GM12892 (cell line): ENCODE measurements around the gene CACNA2D4.

ENCODE experiments used
- DNase-seq: peaks from one replicate; pipeline ENCODE4 v3.0.0; 2011; ENCODE audit not compliant: insufficient read length
- FAIRE-seq: peaks from 2 replicates; lab custom pipeline; 2011; peaks lifted over from hg19 to GRCh38; lab: Jason Lieb, UNC
- POLR2A ChIP-seq: IDR thresholded peaks from 2 replicates; pipeline ENCODE4 v1.6.1; 2011; ENCODE audit warnings: low read depth, low read length, control low read depth
- POLR2AphosphoS5 ChIP-seq: IDR thresholded peaks from 2 replicates; pipeline ENCODE4 v1.6.1; 2011; ENCODE audit warnings: low read depth, low read length, control low read depth
- TAF1 ChIP-seq: IDR thresholded peaks from 2 replicates; pipeline ENCODE4 v1.6.1; 2011; ENCODE audit warnings: low read depth, mild to moderate bottlenecking, control low read depth, low read length, borderline replicate concordance

The CACNA2D4 gene

GRCh38 chr12:1844223-1844622 lies 74.2 kb downstream of the CACNA2D4 start:
- FAIRE-seq (no peak), DNase-seq (no peak)
- no peak for TF ChIP-seq POLR2A
- no peak for TF ChIP-seq POLR2AphosphoS5
- no peak for TF ChIP-seq TAF1

- no peak for FAIRE-seq
- DNase-seq: no peak
- no peak for TF ChIP-seq POLR2A
- no peak for TF ChIP-seq POLR2AphosphoS5
- no peak for TF ChIP-seq TAF1
Observed at GRCh38 chr12:1843641-1844005, 74.8 kb downstream of the CACNA2D4 start.

- TF ChIP-seq POLR2A (no peak), TAF1 (no peak)
- FAIRE-seq: no peak
- DNase-seq: no peak
Observed at GRCh38 chr12:1842905-1843640, 75.4 kb downstream of the CACNA2D4 start.

- FAIRE-seq (no peak), DNase-seq (no peak)
- TF ChIP-seq POLR2A: no peak
- TF ChIP-seq POLR2AphosphoS5: no peak
- TF ChIP-seq TAF1: no peak
Observed at GRCh38 chr12:1842183-1842904, 76.1 kb downstream of the CACNA2D4 start.

GRCh38 chr12:1841586-1842182 lies 76.8 kb downstream of the CACNA2D4 start:
- TF ChIP-seq TAF1 (no peak), POLR2A (no peak), POLR2AphosphoS5 (no peak)
- FAIRE-seq: no peak
- DNase-seq: no peak

- TF ChIP-seq TAF1 (no peak), POLR2A (no peak), POLR2AphosphoS5 (no peak)
- FAIRE-seq (no peak), DNase-seq (no peak)
Observed at GRCh38 chr12:1840981-1841425, 77.4 kb downstream of the CACNA2D4 start.

- no peak for FAIRE-seq
- no peak for TF ChIP-seq POLR2A
- no peak for TF ChIP-seq POLR2AphosphoS5
- no peak for TF ChIP-seq TAF1
- no peak for DNase-seq
Observed at GRCh38 chr12:1839956-1840951, 78.2 kb downstream of the CACNA2D4 start.

GRCh38 chr12:1839464-1839863 lies 79.0 kb downstream of the CACNA2D4 start:
- no peak for FAIRE-seq
- no peak for TF ChIP-seq TAF1
- no peak for TF ChIP-seq POLR2A
- TF ChIP-seq POLR2AphosphoS5: no peak
- no peak for DNase-seq

- TF ChIP-seq POLR2A (no peak), TAF1 (no peak)
Observed at GRCh38 chr12:1838994-1839365, 79.5 kb downstream of the CACNA2D4 start.

GRCh38 chr12:1838205-1838993 lies 80.1 kb downstream of the CACNA2D4 start:
- DNase-seq (no peak), FAIRE-seq (no peak)
- TF ChIP-seq TAF1 (no peak), POLR2AphosphoS5 (no peak), POLR2A (no peak)

More at GRCh38 chr12:1838994-1839365, 79.5 kb downstream of the CACNA2D4 start:
- DNase-seq (no peak), FAIRE-seq (no peak)
